Middle frontal gyrus (tissue), 1 donor: ENCODE measurements around the gene DHRS3.
"Not testable (repeated sequence)": the region's sequence is repeated elsewhere in the genome, so short reads cannot be mapped to it uniquely, and the experiment has no call there.

ENCODE experiments used
- DNase-seq: peaks from one replicate; pipeline ENCODE4 v3.0.0-alpha.2; 2015; ENCODE audit warnings: low spot score; ENCODE audit errors: extremely low spot score

Gene DHRS3, protein sequence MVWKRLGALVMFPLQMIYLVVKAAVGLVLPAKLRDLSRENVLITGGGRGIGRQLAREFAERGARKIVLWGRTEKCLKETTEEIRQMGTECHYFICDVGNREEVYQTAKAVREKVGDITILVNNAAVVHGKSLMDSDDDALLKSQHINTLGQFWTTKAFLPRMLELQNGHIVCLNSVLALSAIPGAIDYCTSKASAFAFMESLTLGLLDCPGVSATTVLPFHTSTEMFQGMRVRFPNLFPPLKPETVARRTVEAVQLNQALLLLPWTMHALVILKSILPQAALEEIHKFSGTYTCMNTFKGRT

DNA sequence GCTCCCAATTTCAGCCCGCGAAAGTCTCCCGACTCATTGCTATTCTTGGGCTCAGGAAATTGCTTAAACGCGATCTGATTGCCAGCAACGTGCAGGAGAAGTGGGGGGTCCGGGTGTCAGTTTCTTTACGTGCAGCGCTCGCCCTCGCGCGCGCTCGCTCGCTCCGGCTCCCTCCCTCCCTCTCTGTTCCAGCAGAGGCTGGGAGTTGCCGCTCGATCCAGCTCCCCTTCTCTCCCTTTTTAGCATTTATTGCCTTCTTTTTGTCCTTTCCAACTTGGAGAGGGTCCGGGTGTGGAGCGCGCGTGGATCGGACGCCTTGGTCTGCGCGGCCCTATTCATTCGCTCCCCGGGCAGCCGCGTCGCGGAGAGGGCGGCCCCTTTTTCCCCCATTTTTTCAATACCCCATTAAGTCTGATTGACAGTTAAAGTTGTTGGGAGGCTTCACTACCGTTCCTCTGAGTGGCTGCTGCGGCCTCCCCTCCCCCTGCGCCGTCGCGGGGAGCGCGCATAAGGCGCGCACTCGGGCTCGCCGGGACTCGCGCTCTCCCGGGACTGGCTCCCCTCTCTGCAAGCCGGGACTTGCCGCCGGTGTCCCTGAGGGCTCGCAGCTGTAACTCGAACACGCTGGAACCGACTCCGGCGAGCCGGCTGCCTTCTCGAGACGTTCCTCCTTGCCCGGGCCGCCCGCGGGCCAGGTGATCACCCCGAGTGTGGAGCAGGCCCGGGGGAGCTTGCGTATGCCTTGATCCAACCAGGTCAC, at the start of gene DHRS3:
DHRS3 (minus strand) TSS at position 310 of the 760 bp plus-strand sequence. CDS start 862 bp downstream, outside the sequence.
- DNase-seq: peak; percentile 20

DNA sequence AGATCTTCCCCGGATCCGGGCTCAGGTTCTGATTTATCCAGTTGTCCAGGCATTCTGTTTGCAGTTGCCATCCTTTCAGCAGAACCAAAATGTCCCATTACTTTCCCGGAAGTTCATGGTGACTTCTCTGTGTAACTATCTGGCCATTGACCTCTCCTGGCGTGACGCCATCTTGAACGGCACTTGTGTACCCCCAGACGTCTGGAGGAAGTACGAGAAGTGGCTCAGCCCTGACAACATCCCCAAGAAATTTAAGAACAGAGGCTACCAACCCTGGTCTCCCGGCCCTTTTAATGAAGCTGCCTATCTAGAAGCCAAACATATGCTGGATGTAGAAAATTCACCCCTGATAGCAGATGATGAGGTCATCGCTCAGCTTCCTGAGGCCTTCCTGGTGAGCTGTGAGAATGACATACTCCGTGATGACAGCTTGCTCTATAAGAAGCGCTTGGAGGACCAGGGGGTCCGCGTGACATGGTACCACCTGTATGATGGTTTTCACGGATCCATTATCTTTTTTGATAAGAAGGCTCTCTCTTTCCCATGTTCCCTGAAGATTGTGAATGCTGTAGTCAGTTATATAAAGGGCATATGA, 48.2 kb upstream of the DHRS3 start:
- DNase-seq: no peak

DNA sequence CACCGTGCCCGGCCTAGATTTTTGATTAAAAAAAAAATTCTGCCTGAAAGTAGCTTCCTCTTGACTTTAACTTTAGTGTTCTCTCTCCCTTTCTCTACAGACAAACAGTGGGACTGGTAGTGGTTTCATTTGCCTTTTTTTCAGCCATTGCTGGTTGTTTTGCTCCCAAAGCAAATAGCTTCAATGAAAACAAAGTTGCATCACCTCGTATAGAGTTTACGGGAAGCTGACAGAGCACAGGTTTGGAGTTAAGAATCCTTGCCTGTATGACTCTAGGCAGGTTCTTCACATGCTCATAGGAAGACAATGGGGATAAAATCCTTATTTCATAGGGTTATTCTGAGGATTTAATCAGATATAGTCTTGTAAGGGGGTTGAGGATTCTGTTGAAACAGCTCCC, 47.5 kb upstream of the DHRS3 start:
- no peak for DNase-seq

DNA sequence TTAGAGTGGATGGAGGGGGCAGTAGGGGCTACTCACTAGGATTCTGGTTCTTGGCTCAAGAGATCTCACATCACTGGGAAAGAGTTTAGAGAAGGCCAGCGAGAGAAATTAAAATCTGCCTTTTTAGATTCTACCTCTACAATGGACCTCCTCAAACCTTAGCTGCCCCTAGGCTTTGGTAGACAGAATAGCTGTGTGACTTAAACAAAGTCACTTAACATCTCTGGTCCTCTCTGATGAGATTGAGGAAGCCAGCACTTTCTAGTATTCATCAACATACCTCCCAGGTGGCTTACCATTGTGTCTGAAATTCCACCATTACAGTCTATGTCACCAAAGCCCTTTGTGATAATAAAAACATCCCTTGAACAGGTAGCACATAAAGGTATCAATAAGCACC, 44.5 kb upstream of the DHRS3 start:
- DNase-seq: no peak

DNA sequence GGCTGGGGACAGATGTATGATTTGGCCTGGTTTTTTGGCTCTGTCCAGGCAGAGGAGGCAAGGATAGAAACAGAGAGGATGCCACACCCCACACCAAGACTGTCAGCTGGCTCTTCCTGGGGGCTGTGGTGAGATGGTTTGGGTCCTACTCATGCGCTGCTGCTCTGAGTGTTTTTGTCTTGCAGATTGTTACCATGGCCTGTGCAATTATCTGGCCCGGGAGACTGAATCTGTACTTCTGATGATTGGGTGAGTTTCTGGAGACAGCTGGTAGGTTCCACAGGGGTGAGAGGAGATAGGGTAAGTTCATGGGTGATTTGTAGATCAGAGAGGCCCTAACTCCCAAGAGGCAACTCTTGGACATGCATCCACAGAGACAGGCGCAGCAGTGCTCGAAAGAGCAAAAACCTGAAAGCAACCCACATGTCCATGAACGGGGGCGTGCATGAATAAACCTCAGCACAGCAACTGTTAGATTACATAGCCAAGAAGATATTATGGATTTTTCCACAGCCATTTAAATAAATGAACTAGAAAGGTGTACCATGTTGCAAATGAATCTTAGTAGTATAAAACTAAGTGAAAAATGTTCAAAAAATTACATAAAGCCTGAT, 43.7 kb upstream of the DHRS3 start:
- DNase-seq: no peak

DNA sequence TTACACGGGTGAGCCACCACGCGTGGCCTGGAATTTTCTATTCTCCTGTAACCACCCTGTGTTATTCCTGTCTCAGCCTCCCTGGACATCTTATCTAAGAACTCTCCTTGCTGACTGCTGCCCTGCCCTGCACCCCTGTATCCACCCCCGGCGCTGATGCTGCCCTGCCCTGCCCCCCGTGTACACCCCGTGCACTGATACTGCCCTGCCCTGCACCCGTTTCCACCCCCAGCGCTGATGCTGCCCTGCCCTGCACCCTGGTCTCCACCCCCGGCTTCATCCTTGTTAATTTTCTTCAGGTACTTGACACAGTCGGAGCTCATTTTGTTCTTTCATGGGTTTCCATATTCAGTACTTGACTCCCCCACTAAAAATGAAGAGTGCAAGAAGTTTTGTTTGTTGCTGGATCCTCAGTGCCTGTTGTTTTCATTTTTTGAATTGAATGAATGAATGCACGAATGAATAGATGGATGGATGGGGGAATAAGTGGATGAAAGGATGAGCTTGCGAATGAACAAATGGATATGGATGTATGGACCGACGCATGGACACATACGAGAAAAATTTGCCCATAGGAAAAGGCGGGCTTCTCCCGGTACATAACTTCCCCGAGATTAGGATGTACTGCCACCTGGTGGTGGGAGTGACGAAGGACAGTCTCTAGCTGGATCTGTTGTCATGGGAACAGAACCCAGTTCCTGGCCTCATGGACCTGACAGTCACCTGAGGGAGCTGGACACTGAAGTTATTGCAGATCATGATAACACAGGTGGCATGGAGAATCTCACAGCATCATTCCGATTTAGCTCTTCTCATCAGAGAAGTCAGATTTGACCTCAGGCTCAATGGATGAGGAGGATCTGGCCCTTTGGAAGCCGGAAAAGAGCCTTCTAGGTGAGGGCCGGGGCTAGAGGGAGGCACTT, 40.8 kb upstream of the DHRS3 start:
- peak; percentile 66 for DNase-seq

DNA sequence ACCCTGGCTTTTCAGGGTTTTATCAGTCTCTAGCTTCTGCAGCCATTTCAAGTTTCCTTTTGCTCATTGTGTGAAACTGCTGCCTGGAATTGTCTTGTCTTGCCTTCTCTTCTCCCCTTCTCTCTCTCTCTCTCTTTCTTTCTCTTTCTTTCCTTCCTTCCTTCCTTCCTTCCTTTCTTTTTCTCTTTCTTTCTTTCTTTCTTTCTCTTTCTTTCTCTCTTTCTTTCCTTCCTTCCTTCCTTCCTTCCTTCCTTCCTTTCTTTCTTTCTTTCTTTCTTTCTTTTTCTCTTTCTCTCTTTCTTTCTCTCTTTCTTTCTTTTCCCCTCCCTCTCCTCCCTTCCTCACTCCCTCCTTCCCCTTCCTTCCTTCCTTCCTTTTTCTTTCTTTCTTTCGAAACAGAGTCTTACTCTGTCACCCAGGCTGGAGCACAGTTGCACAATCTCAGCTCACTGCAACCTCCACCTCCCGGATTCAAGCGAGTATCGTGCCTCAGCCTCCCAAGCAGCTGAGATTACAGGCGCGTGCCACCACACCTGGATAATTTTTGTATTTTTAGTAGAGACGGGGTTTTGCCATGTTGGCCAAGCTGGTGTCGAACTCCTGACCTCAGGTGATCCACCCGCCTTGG, 40.0 kb upstream of the DHRS3 start:
- not testable (repeated sequence) for DNase-seq

DNA sequence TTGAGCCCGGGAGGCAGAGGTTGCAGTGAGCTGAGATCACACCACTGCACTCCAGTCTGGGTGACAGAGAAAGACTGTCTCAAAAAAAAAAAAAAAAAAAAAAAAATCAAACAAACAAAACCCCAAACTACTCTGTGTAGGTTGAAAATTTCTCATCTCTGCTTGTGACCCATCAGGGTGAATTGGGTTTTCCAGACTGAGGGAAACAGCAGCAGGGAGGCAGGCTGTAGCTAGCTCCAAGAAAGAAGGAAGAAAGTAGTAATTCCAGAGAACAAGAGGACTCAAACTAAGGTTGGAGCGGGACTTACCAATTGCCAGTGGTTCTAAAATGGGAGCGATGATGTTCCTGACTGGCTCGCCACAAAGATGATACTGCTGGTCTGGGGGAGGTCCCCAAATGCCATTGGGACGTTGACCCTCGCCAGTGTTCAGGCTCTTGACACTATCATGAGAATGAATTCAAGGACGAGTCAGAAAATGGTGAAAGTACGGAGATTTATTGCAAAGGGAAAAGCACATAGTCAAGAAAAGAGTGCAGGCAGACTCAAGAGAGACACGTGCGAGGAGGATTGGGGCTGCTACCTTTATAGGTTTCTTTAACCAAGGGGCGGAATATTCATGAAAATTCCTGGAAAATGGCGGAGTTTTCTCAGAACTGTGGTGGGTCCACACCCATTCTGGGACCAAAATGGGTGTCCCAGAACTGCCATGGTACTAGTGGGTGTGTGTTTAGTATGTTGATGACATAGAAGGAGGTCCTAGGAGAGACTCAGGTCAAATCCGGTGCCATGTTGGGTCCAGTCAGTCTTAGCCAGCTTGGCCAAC, 39.3 kb upstream of the DHRS3 start:
- DNase-seq: no peak

DNA sequence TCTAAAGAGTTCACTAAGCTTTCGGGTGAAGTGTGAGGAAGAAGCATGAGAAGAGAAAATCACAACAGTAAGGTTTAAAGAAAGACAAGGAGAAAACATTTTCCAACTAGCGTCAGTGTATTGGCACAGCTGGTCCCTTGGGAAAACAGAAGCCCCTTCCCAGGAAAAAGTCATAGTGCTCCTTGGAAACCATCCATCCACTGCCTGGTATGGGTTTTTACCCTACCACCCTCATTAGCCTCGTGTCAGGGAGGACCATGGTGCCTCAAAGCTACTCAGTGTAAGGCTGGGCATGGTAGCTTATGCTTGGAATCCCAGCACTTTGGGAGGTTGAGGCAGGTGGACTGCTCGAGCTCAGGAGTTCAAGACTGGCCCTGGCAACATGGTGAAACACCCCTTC, 38.6 kb upstream of the DHRS3 start:
- DNase-seq: no peak

DNA sequence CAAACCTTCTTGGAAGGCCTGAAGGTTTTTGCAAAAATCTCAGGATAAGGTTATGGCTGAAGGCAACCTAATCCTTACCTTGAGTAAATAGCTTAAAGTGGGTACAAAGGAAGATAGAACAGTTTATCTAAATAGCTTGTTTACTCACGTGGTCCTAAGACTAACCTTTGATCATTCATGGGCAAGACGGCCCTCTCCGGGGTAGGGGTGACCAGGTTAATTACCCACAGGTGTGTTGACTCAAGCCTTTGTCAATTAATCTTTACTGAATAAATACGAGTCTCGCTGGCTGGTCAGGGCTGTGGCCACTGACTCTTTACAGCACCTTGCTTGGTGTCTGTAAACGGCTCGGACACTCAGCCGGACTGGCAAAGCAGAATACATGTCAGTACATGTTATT, 36.6 kb upstream of the DHRS3 start:
- no peak for DNase-seq

DNA sequence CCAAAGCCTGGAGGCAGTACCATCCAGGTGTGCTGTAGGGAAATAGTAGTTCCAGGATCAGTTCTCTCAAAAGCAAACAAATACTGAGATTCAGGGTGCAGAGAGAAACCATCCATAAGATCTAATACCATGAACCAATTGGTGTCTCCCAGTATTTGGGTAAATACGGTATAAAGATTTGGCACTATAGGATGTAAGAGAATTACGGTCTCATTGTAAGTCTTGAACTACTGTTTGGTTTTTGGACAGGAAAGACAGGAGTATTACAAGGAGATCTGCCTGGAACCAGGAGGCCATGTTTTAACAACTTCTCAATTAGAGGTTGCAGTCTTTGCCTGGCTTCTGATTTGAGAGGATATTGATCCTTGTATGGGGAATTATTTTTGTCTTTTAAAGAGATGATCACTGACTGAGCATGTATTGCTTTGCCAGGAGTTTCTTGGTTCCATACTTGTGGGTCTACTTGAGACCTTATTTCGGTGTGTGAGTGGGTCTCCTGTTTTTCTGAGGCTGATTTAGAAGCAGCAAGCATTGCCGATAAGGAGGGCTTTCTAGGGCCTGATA, 36.1 kb upstream of the DHRS3 start:
- no peak for DNase-seq

DNA sequence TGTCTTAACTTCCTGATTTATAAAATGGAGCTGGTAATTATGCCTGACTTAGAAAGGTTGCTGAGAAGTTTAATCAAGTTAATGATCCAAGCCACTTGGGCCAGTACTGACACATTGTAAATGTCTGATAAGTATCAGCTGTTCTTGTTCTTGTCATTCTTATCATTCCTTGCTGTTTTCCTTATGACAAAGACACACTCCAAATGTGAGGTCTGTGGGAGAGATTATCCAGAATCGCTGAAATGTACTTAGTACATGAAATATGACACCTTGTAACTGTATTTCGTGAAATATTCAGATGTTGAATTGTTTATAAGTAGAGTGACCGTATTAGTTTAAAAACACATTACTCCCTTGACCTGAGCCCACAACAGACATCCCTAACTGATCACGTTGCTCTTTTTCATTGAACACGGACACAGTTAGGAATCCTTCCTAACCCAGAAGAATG, 32.0 kb upstream of the DHRS3 start:
- no peak for DNase-seq

DNA sequence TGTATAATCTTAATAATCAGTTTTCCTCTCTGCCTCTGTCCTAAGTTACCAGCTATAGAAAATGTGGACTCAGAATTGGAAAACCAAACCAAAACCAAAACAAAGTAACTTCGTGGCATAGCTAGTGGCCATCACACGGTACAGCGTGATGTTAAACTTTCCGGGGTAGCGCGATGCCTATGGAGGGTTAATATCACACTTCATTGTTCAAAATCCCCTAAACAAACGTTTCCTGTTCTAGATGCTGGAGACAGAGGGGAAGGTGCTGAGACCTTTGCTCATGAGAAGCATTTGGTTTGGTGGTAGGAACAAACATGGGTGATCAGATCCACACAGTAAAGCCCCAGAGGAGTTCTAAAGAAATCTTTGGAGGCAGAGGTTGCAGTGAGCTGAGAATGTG, 30.7 kb upstream of the DHRS3 start:
- no peak for DNase-seq

DNA sequence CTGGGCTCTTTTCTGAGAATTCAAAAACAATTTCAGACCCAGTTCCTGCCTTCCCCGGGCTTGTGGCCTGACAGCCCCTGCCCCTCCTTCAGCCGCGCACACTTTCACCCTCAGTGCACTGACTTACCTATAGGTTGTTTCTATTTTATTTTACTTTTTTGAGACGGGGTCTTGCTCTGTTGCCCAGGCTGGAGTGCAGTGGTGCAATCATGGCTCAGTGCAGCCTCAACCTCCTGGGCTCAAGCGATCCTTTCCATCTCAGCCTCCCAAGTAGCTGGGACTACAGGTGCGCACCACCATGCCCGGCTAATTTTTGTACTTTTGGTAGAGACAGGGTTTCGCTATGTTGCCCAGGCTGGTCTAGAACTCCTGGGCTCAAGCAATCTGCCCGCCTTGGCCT, 27.4 kb upstream of the DHRS3 start:
- not testable (repeated sequence) for DNase-seq

DNA sequence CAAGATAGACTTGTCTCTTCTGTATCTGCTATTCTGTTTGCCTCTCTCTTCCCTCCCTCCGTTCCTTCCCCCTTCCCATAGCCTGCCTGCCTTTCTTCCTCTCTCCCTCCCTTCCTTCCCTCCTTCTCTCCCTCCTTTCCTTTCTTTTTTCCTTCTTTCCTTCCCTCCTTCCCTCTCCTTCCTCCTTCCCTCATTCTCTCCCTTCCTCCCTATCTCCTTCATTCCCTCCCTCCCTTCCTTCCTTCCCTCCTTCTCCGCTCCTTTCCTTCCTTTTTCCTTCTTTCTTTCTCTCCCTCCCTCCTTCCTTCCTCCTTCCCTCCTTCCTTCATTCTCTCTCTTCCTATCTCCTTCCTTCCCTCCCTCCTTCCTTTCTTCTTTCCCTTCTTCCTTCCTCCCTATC, 26.8 kb upstream of the DHRS3 start:
- no peak for DNase-seq

DNA sequence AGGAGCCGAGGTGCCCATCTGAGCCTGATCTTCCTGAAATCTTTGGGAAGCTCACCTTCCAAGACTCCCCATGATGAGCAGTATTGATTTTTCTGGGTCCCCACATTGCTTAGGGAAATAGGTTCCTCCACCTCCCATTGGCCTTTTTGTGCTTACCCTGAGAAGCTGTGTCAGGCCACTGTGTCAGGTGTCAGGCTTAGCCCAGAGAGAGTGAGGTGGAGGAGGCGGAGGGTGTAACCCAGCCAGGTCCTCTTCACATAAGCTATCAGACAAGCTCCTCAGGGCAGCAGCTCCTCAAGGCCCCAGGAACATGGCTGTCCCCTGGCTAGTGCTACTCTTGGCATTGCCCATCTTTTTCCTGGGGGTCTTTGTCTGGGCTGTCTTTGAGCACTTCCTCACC, 26.2 kb upstream of the DHRS3 start:
- no peak for DNase-seq

DNA sequence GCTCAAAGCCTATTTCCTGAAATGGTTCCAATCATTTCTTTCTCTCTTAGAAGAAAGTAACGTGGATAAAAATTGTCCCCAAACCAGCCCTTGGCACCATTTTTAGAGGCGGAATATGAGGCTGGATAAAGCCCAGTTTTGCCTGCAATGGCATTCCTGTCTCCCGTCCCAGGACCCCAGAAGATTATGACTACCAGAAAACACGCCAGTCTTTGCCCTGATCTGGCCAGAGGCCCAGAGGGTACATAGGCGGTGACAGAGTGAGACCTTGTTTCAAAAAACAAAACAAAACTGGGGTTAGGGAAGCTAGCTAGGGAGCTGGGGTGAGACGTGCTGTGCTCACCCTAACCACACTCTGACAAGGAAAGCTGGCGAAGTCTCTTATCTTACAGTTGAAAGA, 25.8 kb upstream of the DHRS3 start, which contains the start of gene AADACL4:
AADACL4 (plus strand) TSS at position 301 of the 400 bp plus-strand sequence. CDS start 462 bp downstream, outside the sequence.
- no peak for DNase-seq

DNA sequence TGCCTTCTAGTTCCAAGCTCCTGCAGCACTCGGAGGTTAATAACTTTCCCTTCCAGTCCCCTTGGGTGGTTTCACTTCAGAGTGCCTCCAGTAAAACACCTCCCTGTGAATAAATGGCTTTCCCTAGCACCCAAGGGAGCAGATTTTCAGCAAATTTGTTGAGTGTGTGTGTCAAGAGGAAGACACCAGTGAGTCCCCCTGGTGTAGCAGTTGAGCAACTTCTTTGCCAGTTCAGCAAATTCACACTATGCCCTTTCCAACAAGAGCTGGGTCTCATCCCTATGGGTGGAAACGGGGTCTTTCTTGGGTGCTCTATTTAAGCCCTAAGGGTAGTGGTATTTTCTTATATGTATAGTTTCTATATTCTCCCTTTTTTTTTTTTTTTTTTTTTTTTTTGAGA, 25.1 kb upstream of the DHRS3 start:
- DNase-seq: no peak

DNA sequence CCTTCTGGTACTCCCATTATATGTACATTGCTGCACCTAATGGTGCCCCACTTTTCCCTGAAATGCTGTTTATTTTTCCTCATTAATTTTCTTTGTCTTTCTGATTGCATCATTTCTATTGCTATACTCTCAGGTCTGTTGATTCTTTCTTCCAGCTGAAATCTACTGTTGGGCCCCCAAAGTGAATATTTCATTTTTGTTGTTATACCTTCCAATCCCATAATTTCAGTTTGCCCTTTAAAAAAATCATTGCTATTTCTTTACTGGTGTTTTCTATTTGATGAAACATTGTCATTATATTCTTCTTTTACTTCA, 22.9 kb upstream of the DHRS3 start:
- no peak for DNase-seq
